CD4-positive, alpha-beta T cell treated with Interleukin-1 beta for 1 hour (primary cell): Measurements from ENCODE around the gene MVB12B.

Source experiments
- DNase-seq, 2 donors: peaks; one replicate each; pipeline ENCODE4 v3.0.0-alpha.2; 2020 to 2022

Gene MVB12B

DNA sequence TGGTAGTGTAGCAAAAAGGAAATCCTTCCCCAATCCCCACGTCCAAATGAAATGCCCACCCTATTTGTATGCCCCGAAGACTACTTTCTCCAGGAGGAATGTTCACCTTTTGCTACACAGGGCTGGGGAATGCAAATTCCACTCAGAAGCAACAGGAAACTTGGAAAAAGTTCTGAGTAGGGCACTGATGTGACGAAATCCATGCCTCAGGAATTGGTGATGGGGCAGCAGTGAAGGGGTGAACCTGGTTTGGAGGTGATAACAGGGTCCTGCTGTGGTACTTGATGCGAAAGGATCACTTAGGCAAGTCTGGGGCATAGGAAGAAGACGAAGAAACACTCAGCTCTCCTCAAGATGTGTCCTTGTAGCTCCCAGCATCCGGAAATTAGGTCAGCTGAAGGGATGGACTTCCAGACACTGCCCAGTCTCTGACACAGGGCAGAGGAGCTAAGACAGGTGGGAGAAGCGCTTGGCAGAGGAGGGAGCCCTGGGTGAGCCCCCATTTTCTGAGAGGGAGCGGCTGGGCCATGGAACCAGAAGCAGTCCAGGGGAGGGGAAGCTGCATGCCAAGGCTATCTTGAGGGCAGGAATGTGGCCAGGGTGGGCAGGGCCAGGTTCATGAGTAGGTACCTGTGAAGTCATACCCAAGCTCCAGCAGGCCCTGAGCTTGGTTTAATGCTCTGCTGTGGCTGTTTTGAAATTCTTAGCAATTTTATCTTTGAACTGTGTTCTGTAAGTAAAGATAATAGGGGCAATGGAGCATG, 22.2 kb upstream of the MVB12B start:
- no peak for DNase-seq

DNA sequence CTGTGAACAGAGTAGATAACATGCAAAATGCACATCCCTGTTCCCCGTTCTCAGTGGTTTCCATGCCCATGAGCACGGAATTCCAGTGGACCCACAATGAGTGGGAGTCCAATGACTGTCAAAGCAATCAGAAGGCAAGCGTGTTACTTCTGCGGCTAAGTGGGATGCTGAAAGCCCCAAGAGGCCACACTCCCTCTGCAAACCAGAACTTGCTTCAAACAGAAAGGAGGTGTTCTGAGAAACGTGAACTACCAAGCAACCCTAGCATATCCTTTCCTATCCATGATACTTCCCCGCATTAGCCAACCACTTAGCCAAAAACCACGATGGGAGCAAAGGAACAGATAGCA, 21.7 kb upstream of the MVB12B start:
- DNase-seq, result no peak

DNA sequence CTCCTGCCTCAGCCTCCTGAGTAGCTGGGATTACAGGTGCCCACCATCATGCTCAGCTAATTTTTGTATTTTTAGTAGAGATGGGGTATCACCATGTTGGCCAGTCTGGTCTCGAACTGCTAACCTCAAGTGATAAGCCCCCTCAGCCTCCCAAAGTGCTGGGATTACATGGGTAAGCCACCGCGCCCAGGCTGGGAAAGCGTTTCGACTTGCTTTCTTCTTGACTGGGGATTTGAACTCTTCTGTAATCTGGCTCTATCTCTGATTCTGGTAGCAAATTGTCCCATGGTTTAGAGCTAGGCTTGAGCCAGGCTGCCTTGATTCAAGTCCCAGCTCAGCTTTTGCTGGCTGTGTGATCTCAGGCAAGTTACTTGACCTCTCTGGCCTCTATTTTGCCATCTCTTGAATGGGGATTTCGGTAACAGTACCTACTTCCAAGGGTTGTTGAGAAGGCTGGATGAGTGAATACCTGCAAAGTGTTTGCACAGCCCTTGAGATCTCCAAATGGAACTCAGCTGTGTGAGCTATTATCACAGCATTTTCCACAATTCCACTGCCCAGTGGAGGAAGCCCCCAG, 20.5 kb upstream of the MVB12B start:
- DNase-seq, result no peak

DNA sequence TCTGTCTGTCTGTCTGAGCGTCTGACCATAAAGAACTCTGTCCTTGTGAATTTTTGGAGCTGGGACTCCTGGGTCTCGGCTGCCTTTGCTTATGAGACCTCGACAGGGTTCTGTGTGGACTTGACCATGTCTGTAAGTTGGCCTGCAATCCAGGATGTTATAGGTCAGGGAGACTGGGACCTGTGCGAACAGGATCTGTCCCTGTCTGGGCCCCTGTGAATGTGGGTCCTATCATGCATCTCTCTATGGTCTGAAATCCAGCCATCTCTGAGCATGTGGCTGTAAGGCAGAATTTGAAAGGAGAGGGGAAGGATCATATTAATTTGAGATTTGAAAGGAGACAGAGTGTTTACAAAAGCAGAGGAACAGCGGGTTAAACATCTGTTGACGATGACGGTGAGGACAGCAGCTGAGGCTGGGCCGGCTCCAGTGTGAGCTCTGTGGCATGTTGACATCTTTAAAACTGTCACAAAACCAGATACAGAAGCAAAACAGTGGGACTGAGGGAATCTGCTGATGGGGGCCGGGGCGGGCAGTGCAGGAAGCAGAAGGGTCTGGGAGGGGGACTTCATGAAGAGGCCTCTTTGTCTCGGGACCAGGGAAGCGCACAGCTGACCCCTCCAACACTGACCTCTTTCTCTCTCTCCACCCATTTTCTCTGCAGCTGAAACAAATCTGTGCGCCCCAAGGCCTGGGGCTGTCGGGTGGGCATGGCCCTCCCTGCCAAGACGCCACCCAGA, 19.1 kb upstream of the MVB12B start:
- no peak for DNase-seq

DNA sequence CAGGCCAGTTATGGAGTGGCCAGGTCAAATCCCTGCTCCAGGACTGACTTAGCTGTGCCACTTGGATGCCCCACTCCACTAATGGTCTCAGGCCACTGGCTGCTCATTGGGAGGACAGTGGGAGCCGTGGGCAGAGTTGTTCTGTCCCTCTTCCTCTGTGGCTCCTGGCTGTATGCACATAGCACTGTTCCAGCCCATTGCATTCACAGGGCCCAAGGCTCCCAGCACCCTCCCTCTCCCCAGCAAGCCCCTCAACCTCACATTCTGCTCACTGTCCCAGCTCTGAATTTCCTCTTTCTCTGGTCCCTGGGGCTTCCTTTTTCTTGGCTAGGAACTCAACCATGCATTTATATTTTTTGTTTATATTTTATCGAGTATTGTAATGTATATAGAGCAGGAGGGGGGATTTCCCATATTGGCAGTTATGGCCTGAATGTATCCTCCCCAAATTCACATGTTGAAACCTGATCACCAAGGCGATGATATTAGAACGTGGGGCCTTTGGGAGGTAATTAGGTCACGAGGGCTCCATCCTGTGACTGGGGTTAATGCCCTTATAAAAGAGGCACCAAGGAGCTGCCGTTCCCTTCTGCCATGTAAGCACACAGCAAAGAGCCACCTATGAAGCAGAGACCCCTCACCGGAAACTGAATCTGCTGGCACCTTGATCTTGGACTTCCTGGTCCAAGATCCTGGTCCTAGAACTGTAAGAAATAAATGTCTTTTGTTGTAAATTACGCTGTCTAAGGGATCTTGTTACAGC, 17.0 kb upstream of the MVB12B start:
- DNase-seq, result no peak

DNA sequence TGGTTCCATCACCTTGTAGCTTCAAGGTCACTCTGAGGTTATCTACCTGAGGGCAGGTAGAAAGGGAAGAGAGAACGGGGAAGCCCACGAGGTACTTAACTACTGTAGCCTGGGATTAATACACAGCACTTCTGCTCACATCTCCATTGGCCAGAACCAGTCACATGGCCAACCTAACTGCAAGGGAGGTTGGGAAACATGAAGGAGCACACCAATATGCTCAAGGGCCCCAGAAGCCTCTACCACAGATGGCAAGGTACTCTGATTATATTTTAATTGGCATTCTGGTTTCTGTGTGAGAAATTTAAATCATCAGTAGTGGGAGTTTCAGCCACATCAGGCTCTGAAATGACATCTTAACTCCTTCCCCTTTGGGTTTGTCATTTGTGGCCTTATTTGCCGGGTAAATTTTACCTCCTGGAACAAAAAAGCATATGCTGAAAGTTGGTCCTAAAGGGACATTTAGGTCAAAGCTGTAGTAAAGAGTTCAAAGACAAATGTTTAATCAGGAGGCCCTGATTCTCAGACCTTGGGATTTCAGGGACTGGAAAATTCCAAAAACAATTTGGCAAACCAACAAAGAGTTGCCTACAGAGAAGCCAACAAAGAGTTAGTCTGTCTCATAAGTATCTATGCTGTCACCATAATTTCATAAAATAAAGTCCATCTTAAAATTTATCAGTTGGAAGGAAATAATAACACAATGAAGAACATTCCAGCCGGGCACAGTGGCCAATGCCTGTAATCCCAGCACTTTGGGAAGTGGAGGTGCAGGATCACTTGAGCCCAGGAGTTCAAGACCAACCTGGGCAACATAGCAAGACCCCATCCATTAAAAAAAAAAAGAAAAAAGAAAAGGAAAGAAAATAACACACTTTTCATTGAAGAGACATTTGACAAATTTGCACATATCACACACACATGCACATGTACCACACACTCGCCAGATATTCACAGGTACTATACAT, 13.8 kb upstream of the MVB12B start:
- DNase-seq, result no peak

DNA sequence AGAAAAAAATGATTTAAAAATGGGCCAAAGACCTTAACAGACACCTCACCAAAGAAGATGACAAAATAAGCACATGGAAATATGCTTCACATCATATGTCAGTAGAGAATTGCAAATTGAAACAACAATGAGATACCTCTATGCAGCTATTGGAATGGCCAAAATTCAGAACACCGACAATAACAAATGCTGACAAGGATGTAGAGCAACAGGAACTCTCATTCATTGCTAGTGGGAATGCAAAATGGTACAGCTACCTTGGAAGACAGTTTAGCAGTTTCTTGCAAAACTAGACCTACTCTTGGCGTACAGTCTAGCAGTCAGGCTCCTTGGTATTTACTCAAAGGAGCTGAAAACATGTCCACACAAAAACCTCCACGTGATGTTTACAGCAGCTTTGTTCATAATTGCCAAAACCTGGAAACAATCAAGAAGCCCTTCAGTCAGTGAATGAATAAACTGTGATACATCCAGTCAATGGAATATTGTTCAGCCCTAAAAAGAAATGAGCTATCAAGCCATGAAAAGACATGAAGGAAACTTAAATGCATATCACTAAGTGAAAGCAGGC, 10.5 kb upstream of the MVB12B start:
- no peak for DNase-seq

DNA sequence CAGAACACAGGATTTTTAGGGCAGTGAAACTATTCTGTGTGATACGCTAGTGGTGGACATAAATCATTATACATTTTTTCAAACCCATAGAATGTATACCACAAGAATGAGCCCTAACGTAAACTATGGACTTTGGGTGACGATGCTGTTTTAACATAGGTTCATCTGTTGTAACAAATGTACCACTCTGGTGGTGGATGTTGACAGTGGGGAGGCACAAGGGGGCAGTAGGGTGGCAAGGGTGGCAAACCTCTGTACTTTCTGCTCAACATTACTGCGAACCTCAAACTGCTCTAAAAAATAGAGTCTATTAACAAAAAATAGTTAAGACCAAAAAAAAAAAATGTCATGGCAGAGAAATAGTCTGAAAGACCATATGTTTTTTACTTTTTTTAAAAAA, 9.1 kb upstream of the MVB12B start:
- peak; percentile 49 to 53 for DNase-seq

DNA sequence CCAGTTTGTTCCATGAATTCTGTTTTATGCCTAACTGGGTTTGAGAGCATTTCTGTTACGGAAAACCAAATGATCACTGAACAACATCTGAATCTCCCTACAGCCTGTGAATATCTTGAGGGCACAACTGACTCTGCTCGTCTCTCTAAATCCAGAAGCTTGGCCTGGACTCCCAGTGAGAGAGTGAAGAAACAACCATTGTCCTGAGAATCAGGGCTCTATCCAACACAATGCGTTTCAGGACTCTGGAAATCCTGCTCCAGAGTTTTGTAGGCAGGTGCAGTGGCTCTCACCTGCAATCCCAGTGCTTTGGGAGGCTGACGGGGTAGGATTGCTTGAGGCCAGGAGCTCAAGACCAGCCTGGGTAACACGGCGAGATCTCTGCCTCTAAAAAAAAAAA, 7.8 kb upstream of the MVB12B start:
- no peak for DNase-seq

DNA sequence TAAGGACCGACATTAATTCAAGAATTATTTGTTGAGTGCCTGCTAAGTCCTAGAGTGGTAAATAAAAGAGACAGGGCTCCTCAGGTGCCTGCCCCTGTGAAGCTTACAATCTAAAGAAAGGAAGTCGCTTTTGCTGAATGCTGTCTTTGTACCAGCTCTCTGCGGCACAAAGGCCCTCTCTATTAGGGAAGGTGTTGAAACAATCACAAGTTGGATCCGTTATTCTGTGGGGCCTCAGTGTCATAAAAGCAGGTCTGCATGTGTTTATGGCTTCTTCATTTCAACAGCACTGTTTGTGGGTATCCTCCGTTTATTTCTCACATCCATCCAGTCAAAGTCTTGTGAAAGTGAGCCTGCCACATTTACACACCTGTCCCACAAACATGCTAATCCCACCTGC, 7.0 kb upstream of the MVB12B start:
- no peak for DNase-seq

DNA sequence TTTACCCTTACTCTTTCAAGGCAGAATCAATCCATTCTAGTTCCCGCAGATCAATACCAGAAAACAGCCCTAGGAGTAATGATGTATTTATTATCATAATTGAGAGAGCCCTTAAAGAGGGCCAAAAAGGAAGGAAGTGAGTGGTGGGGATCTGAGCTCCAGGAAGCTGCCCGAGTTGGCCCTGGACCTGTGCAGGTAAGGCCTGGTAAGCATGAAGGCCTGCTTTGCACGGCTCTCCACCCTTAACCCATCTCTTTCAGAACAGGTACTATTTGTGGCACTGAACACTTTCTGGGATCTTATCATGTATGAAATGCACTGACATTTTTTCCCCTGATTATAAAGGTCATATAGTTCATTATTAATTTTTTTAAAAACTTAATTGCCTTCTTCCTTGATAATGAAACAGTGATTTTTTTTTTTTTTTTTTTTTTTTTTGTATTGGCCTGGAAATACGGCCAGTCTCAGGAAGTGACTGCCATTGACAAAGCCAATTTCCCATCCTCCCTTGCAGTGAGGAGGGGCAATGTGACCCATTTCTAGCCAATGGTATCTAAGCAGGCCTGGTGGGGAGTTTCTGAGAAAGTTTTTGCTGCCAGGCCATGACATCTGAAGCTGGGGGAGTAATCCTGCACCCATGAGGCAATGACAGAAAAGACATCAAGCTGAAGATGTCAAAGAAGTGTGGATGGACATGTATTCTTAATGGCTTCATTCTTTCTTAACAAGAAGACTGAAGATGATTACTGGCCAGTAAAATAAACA, 6.3 kb upstream of the MVB12B start:
- DNase-seq, result peak in 1 of 2 donors; percentile 24

DNA sequence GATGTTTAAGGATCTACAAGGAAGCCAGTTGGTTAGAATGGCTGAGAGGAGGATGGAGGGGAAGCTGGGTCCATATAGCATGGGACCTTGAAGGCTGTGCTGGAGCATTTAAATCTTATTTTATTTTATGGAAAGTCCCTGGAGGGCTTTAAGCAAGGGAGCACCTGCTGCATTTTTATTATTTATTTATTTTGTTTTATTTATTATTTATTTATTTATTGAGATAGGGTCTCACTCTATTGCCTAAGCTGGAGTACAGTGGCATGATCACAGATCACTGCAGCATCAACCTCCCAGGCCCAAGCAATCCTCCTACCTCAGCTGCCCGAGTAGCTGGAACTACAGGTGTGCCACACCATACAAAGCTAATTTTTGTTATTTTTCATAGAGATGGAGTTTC, 4.9 kb upstream of the MVB12B start:
- DNase-seq, result no peak

DNA sequence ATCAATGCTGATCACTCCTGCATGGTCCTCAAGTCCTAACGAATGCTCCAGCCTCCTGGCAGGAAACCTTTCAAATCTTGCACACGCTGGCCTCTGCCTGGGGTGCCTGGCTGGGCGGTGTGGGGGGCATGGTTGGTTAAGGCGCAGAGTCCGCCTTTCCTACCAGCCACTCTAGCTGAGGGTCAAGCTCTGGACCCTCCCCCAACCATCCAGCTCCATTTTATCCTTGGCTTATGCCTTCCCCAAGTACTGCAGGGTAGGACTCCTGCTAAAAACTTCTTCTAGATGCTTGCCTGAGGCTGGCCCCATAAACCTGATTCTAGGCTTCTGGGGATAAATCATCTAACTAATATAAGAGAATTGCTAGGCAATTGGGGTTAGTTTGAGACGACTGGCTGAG, 808 bp upstream of the MVB12B start:
- no peak for DNase-seq

DNA sequence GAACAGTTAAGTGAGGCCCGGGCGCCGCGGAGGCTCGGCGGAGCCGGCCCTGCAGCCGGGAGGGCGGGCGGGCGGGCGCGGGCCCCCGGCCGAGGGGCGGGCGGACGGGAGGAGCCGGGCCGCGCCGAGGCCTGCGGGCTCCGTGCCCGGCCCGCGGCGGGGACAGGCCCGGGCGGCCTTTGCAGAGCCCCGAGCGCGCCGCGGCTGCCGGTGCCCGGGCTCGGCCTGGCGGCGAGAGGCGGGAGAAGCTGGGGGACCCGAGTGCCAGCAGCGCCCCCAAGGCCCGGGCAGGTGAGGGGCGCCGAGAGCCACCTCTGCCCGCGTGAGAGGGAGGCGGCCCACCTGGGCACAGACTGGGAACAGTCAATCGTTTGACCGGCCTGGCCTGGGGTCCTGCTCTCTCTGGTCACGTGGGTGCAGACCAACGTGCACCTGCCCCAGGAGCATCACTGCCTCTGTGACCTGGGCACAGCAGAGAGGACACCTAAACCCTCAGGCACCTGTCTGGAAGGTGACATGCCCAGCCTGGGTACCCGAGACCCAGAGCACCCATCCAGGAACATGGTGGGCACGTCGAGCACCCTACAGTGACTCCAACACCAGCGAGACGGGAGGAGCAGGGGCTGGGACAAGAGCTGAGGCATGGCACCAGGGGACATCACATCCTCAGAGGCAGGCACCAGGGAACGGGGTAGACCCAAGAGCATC, 531 bp downstream of the MVB12B start:
- DNase-seq, result peak; percentile 7 to 22

DNA sequence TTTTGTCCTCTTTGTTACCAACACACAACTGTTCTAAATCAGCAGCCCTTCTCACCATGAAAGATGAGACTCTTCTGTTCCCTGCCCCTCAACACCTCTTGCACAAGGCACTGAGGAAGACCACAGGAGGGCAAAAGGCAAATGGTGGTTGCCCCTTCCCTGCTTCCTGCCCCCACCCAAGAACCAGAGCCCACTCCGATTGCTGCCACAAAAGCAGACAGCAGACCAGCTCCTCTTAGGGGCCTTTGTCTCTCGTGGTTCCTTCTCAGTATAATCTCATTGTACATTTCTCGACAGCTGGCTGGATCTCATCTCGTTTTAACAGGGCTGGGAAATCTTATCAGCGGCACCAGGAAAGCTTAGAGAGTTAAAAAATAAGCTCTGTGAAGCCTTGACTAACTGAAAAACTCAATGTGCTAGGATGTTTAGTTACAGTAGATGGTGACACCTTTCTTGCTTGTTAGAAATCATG, 1.1 kb downstream of the MVB12B start:
- DNase-seq, result no peak

DNA sequence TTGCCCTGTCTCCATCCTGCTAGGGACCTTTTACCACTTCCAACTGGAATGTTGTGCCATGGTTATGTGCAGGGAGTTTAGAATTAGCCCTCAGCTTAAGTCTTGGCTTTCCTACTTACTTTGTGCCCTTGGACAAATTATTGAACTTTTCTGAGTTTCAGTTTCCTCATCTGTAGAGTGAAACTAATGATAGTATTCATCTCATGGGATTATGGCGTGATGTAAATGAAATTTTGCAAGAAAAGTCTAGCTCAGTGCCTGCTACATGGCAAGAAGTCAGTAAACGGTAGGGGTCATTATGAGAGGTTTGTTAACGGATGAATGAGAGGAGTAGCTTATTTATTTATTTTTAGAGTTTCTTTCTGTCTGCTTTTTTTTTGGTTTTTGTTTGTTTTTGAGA, 1.8 kb downstream of the MVB12B start:
- DNase-seq, result no peak

DNA sequence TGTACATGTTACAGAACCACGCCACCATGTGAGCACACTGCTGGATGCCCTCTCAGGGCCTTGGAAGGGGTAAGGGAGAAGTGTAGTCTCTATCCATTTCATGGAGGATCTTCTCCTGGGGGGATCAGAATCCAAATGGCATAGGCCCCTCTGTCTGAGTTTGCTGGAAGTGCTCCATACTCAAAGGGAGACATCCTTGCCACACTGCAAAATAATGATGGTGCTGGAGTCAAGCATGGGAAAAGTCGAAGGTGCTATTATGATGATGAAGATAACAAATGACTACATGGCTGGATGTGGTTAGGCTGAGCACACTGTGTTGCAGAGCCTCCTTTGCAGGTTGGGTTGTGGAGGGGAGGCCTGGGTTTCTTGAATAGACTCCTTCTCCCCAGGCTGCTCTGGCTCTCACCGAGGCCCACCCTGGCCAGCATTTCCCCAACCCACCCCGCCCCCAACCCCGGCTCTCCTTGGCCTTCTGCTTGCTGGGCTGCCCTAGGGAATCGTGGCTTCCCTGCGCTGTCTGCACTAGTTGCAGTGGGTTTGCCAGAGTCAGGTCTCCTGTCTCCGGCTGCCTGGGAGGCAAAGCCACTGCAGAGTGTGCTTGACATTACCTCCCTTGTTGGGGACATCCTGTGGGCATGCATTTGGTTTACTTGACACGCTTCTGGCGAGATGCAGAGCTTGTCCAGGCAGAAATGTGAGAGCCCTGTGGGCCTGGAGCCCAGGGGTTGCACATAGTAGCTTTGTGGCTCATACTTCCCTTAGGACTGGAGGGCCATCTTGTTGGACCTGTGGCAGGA, 3.0 kb downstream of the MVB12B start:
- no peak for DNase-seq

DNA sequence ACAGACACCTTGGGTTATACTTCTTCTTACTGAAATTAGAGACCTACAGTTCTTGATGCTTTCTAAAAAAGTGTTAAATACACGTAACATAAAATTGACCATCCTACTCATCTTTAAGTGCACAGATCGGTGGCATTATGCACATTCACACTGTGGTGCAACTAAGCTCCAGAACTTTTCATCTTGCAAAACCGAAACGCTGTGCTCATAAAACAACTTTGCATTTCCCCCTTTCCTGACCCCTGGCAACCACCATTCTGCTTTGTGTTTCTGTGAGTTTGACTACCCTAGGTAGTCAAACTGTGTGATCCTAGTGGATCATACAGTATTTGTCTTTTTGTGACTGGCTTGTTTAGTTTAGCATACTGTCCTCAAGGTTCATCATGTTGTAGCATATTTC, 3.9 kb downstream of the MVB12B start:
- no peak for DNase-seq

DNA sequence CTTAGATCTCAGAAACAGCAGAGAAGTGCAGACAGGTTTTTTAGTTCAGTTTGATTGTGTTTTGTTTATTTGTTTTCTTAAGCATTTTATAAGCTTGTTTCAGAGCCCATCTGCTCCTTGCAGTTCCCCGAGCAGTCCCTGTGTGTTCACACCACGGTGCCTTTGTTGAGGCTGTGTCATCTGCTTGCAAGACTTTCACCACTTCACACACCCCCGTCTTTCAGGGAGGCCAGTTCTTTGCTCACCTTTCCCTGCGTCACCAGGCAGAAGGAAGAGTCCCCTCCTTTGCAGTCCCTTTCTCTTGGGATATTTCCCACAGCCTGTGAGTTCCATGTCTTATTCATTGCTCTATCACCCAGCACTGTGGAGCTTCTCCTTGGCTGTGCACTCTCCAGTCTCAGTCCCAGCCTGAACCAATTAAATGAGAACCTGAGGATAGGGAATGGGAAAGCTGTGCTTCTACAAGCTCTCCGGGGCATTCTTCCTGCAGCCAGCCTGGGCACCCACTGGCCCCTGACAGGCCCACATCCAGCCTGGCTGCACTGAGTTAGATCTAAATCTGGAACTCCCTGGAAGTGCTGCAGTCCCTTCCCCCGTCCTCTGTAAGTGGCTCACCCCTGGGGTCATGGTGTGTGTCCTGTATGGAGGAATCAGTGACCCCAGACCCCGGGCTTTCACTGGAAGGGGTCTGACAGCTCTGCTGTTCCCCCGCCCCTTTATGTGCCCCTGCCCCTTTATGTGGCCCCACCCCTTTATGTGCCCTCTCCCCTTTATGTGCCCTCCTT, 5.5 kb downstream of the MVB12B start:
- DNase-seq, result no peak
